DOHH2 (cell line): Measurements from ENCODE around the gene SLC17A9.

ENCODE experiments used
- EZH2phosphoT487 ChIP-seq: fragments of 200-600 bp; sonication (generic); IDR thresholded peaks from 2 replicates; pipeline ENCODE4 v1.6.1; 2017; ENCODE audit warnings: borderline replicate concordance, mild to moderate bottlenecking, antibody characterized with exemption, low read length, moderate library complexity, mixed read lengths
- TF ChIP-seq, protein P1 (sequence below): fragments of 200-600 bp; sonication (generic); IDR thresholded peaks from one replicate; pipeline ENCODE4 v1.5.1; 2014; ENCODE audit warnings: antibody characterized with exemption, mild to moderate bottlenecking, low read depth, low read length; ENCODE audit not compliant: poor library complexity, severe bottlenecking

DNA sequence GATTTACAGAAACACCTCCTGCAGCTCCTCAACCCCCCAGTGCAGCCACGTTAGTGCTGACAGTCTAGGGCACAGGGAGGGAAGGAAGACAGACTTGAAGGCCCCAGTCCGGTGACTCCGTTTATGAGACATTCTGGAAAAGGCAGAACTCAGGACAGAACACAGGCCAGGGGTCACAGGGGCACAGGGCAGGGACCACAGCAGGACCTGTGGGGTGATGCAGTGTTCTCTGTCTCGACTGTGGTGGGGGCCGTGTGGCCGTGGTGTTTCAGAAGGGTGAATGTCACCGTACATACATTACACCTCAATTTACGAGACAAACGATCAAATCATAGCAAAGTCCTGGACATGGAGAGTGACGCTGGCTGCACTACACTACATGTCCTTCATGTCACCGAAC lies 43.0 kb downstream of the SLC17A9 start:
- TF ChIP-seq, protein P1, sequence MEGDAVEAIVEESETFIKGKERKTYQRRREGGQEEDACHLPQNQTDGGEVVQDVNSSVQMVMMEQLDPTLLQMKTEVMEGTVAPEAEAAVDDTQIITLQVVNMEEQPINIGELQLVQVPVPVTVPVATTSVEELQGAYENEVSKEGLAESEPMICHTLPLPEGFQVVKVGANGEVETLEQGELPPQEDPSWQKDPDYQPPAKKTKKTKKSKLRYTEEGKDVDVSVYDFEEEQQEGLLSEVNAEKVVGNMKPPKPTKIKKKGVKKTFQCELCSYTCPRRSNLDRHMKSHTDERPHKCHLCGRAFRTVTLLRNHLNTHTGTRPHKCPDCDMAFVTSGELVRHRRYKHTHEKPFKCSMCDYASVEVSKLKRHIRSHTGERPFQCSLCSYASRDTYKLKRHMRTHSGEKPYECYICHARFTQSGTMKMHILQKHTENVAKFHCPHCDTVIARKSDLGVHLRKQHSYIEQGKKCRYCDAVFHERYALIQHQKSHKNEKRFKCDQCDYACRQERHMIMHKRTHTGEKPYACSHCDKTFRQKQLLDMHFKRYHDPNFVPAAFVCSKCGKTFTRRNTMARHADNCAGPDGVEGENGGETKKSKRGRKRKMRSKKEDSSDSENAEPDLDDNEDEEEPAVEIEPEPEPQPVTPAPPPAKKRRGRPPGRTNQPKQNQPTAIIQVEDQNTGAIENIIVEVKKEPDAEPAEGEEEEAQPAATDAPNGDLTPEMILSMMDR = no peak
- TF ChIP-seq EZH2phosphoT487 = no peak
